ENCODE results near the gene PLEKHG4B.
"Not testable (repeated sequence)": the region's sequence is repeated elsewhere in the genome, so short reads cannot be mapped to it uniquely, and the experiment has no call there.

Gene PLEKHG4B

GRCh38 chr5:219991-220390 lies 128.0 kb downstream of the PLEKHG4B start:
- peak overlapping the region; percentile 94 for H3K27ac Mint-ChIP-seq
- peaks cover 4% of the 10 kb centered on the region for H3K36me3 Mint-ChIP-seq
- H3K4me1 Mint-ChIP-seq (ENCODE audit: low read depth) = peaks cover 60% of the 10 kb centered on the region
- H3K4me3 Mint-ChIP-seq = peak overlapping the region; percentile 96
- H3K9me3 Mint-ChIP-seq (ENCODE audit: low read depth) = no peaks in the 10 kb centered on the region
- H3K27me3 Mint-ChIP-seq = no peaks in the 10 kb centered on the region

GRCh38 chr5:222951-223715 lies 131.2 kb downstream of the PLEKHG4B start:
- not testable (repeated sequence) for H3K27me3 Mint-ChIP-seq; H3K4me3 Mint-ChIP-seq; H3K9me3 Mint-ChIP-seq (ENCODE audit: low read depth); H3K36me3 Mint-ChIP-seq
- peak overlapping the region; percentile 70 for H3K27ac Mint-ChIP-seq
- peaks cover 46% of the 10 kb centered on the region for H3K4me1 Mint-ChIP-seq (ENCODE audit: low read depth)

- Mint-ChIP-seq H3K36me3 (peaks cover 6% of the 10 kb centered on the region), H3K9me3 (ENCODE audit: low read depth) (no peaks in the 10 kb centered on the region), H3K4me1 (ENCODE audit: low read depth) (peaks cover 46% of the 10 kb centered on the region), H3K27me3 (no peaks in the 10 kb centered on the region), H3K27ac (no peak overlapping the region), H3K4me3 (no peak overlapping the region)
Observed at GRCh38 chr5:223791-224190, 131.8 kb downstream of the PLEKHG4B start.

GRCh38 chr5:225334-225733 lies 133.4 kb downstream of the PLEKHG4B start:
- H3K27ac Mint-ChIP-seq = peak overlapping the region; percentile 55
- peaks cover 6% of the 10 kb centered on the region for H3K36me3 Mint-ChIP-seq

GRCh38 chr5:227375-227774 lies 135.4 kb downstream of the PLEKHG4B start:
- not testable (repeated sequence) for H3K4me3 Mint-ChIP-seq; H3K27ac Mint-ChIP-seq; H3K9me3 Mint-ChIP-seq (ENCODE audit: low read depth); H3K27me3 Mint-ChIP-seq; H3K36me3 Mint-ChIP-seq
- peaks cover 22% of the 10 kb centered on the region for H3K4me1 Mint-ChIP-seq (ENCODE audit: low read depth)

More at GRCh38 chr5:225334-225733, 133.4 kb downstream of the PLEKHG4B start:
- Mint-ChIP-seq H3K9me3 (ENCODE audit: low read depth) (no peaks in the 10 kb centered on the region), H3K27me3 (no peaks in the 10 kb centered on the region), H3K4me1 (ENCODE audit: low read depth) (peaks cover 39% of the 10 kb centered on the region), H3K4me3 (no peak overlapping the region)

- H3K4me1 Mint-ChIP-seq (ENCODE audit: low read depth) = peaks cover 8% of the 10 kb centered on the region
- no peaks in the 10 kb centered on the region for H3K27me3 Mint-ChIP-seq
- H3K36me3 Mint-ChIP-seq = peaks cover 3% of the 10 kb centered on the region
- H3K27ac Mint-ChIP-seq = no peak overlapping the region
- H3K9me3 Mint-ChIP-seq (ENCODE audit: low read depth) = no peaks in the 10 kb centered on the region
- H3K4me3 Mint-ChIP-seq = no peak overlapping the region
Observed at GRCh38 chr5:228886-229285, 136.9 kb downstream of the PLEKHG4B start.

- Mint-ChIP-seq H3K27me3 (no peaks in the 10 kb centered on the region), H3K4me1 (ENCODE audit: low read depth) (peaks cover 2% of the 10 kb centered on the region), H3K36me3 (peaks cover 3% of the 10 kb centered on the region), H3K27ac (no peak overlapping the region), H3K4me3 (no peak overlapping the region), H3K9me3 (ENCODE audit: low read depth) (no peaks in the 10 kb centered on the region)
Observed at GRCh38 chr5:230711-231110, 138.7 kb downstream of the PLEKHG4B start.

- H3K27me3 Mint-ChIP-seq = no peaks in the 10 kb centered on the region
- no peak overlapping the region for H3K27ac Mint-ChIP-seq
- no peak overlapping the region for H3K4me3 Mint-ChIP-seq
- no peaks in the 10 kb centered on the region for H3K9me3 Mint-ChIP-seq (ENCODE audit: low read depth)
- peaks cover 2% of the 10 kb centered on the region for H3K4me1 Mint-ChIP-seq (ENCODE audit: low read depth)
- peaks cover 3% of the 10 kb centered on the region for H3K36me3 Mint-ChIP-seq
Observed at GRCh38 chr5:231661-232060, 139.7 kb downstream of the PLEKHG4B start.

- not testable (repeated sequence) for H3K27me3 Mint-ChIP-seq; H3K9me3 Mint-ChIP-seq (ENCODE audit: low read depth); H3K36me3 Mint-ChIP-seq; H3K4me1 Mint-ChIP-seq (ENCODE audit: low read depth); H3K27ac Mint-ChIP-seq; H3K4me3 Mint-ChIP-seq
Observed at GRCh38 chr5:233426-233825, 141.5 kb downstream of the PLEKHG4B start.

- Mint-ChIP-seq H3K4me1 (ENCODE audit: low read depth) (no peaks in the 10 kb centered on the region), H3K27ac (peak overlapping the region; percentile 6), H3K4me3 (no peak overlapping the region), H3K36me3 (no peaks in the 10 kb centered on the region), H3K27me3 (no peaks in the 10 kb centered on the region), H3K9me3 (ENCODE audit: low read depth) (no peaks in the 10 kb centered on the region)
Observed at GRCh38 chr5:234450-234849, 142.5 kb downstream of the PLEKHG4B start.

GRCh38 chr5:235527-235926 lies 143.6 kb downstream of the PLEKHG4B start:
- H3K36me3 Mint-ChIP-seq; H3K27ac Mint-ChIP-seq; H3K4me3 Mint-ChIP-seq; H3K9me3 Mint-ChIP-seq (ENCODE audit: low read depth); H3K27me3 Mint-ChIP-seq; H3K4me1 Mint-ChIP-seq (ENCODE audit: low read depth): not testable (repeated sequence)

GRCh38 chr5:237931-238330 lies 146.0 kb downstream of the PLEKHG4B start:
- not testable (repeated sequence) for H3K4me3 Mint-ChIP-seq; H3K27me3 Mint-ChIP-seq; H3K27ac Mint-ChIP-seq; H3K9me3 Mint-ChIP-seq (ENCODE audit: low read depth); H3K4me1 Mint-ChIP-seq (ENCODE audit: low read depth)
- H3K36me3 Mint-ChIP-seq = peaks cover 16% of the 10 kb centered on the region
